A172 (cell line): ENCODE data around the gene CDK17. TPM values are rescaled to one million over a fixed set of nuclear protein-coding genes. Genes with fewer than 3 reads are reported as not detected.

ENCODE experiments used
- DNase-seq: peaks from one replicate; pipeline ENCODE4 v3.0.0-alpha.2; 2015; ENCODE audit warnings: low spot score
- total RNA-seq: library from RNA; depleted of rRNA; stranded (reverse); fragments of >200 nt; shearing (Covaris generic); gene quantifications from 2 replicates; pipeline ENCODE4 v1.2.3, GENCODE V29; 2014; rRNA removed

Gene CDK17
- total RNA-seq, 1 experiment from 2014 or later = 43.3 TPM

GRCh38 chr12:96239711-96240635, 160.3 kb downstream of the CDK17 start:
- no peak for DNase-seq

- DNase-seq = no peak
Measured at GRCh38 chr12:96238336-96239047, 161.7 kb downstream of the CDK17 start.

- peak; percentile 91 for DNase-seq
Measured at GRCh38 chr12:96237465-96238077, 162.7 kb downstream of the CDK17 start.

DNA sequence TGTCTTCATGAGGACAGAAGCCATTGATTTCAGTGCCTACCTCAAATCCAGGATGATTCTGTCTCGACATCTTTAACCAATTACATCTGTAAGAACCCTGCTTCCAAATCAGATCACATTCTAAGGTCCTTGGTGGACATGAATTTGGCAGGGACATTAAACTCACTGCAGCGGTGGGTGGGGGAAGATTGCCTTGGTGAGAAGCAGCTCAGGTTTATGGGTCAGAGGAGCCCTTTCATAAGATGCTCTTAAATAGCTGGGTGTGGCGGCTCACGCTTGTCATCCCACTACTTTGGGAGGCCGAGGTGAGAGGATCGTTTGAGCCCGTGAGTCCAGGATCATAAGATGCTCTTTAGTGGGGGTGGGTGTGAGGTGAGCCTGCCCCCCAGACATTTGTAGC, 163.2 kb downstream of the CDK17 start:
- DNase-seq = no peak

GRCh38 chr12:96236221-96236822, 163.9 kb downstream of the CDK17 start:
- no peak for DNase-seq

GRCh38 chr12:96235484-96235826, 164.8 kb downstream of the CDK17 start:
- DNase-seq = peak; percentile 83

DNA sequence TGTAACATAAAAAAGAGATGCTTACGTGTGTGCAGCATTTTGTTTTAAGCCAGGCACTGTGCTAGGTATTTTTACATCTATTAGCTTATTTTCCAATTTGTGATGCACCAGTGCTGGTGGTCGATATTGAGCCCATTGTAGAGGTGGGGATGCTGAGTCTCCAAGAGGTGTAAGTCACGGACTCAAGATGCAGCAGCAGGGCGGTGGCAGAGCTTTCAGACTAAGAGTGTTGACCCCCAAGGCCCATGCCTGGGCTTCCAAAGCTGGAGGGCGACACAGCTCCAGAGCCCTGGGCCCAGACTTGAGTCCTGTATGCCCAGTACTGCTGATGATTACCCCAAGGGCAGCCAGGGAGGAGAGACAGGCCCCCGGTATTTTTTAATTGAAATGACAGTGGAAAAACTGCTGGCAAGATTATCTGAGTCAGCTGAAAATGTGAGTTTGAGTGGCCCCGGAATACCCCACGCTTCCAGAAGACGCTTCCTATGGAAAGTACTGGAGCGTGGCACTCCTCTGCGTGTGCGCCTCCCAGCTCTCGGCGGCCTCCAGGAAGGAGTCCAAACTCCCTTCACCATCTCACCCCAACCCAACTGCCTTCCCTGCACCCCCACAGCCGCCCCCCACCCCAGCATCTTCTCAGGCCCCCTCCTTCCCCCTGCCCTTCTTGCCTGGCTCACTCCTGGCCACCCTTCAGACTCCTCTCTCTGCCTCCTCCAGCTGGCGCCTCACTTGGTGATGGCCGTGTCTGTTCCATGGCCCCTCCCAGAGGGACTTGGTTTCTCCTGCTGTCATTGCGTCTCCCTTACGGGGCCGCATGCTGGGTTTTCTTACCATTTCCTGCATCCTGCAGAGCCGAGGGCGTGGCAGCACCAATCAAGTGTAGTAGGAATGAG, 165.4 kb downstream of the CDK17 start:
- DNase-seq = no peak

- no peak for DNase-seq
Measured at GRCh38 chr12:96233939-96234461, 166.2 kb downstream of the CDK17 start.

DNA sequence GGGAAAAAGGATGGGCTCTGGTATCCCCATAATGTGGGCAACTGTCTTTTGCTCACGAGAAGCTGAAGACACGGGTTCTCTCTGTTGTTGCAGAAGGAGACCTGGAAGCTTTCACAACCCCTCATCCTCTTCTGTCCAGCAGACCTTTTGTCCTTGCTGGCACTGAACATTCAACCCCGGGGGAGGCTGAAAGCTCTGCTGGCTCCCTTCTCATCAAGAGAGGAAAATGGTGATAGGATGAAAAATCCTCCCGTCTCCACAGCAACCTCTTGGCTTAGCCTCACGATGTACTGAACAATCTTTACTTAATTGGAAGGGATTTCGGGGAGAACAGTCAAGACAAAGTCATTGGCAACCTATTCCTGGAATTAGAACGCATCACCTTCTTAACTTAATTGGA, 167.1 kb downstream of the CDK17 start:
- no peak for DNase-seq

DNA sequence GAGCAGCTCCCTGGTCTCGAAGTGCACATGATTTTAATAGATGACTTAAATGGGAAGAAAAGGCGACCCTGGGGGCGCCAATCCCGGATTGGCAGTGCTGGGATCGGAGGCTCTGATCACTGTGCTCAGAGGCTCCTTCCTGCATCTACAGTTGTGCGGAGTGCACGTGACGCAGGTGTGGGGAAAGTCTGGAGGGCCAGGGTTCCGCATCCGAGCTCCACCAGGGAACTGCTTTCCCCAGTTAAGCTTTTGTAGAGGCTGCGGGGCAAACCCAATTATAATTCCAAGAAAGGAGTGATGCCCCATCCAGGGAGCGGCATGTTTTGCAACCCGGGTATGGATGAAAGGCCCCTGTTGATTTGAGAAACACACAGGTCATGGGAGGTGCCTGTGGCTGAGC, 169.6 kb downstream of the CDK17 start:
- DNase-seq = no peak

DNA sequence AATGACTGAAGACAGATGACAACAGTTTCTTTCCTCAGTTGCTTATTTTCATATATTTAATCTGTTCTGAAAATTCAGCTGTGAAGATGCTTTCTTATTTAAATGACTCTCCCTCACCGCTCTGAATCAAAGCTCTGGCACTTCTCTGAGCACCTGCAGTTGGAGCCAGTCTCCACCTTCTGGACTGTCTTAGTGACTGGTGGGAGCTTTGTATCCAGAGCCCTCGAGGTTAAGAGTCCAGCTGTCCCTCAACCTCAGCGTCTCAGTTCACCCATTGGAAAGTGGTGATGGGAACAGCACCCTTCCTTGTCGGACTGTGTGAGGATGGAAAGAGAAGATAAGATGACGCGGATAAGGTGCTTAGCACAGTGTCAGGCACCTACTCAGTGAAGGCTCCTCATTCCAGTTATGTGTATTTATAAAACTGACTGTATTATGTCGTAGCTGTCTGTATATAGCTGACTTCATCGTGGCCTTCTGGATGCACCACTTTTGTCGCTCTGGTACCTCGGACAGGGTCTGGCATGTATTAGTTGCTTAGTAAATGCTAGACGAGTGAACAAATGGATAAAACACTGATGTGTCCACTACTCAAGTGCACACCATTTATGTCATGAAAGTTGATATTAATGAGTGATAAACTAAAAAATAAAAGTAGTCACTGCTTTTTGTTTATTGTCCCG, 171.5 kb downstream of the CDK17 start:
- no peak for DNase-seq

Other genes starting within 250 kb of the CDK17 start
- gene ELK3, start 206.1 kb downstream of the CDK17 start, total RNA-seq = 30.9 TPM in 2 replicates
- gene CFAP54, start 89.1 kb upstream of the CDK17 start, total RNA-seq = 0.96 and 4.9 TPM in 2 replicates